Sigmoid colon (tissue), 4 donors: ENCODE measurements around the gene THAP12.

Experiments used
- EP300 ChIP-seq, 4 donors: sonication (generic); formaldehyde crosslinking; IDR thresholded peaks; one replicate each; pipeline ENCODE4 v1.6.1; 2017; ENCODE audit warnings: antibody characterized with exemption in 4 of 4
- POLR2A ChIP-seq, 2 donors: fragments of 450-650 bp; IDR thresholded peaks; one replicate each; pipeline ENCODE4 v1.6.1; 2016; ENCODE audit warnings: antibody characterized with exemption in 2 of 2, mild to moderate bottlenecking in 2 of 2, moderate library complexity in 2 of 2
- POLR2AphosphoS5 ChIP-seq, 4 donors: sonication (generic); formaldehyde crosslinking; IDR thresholded peaks; one replicate each; pipeline ENCODE4 v1.6.1; 2017; ENCODE audit warnings: antibody characterized with exemption in 4 of 4
- TF ChIP-seq, protein P1 (sequence below), 4 experiments: fragments of 450-650 bp in 3 of 4; fragments of 200-600 bp in 1 of 4; IDR thresholded peaks; one replicate each; pipeline ENCODE4 v1.5.1; 2016 to 2019; ENCODE audit warnings: antibody characterized with exemption in 4 of 4, mild to moderate bottlenecking in 3 of 4, moderate library complexity in 2 of 4

DNA sequence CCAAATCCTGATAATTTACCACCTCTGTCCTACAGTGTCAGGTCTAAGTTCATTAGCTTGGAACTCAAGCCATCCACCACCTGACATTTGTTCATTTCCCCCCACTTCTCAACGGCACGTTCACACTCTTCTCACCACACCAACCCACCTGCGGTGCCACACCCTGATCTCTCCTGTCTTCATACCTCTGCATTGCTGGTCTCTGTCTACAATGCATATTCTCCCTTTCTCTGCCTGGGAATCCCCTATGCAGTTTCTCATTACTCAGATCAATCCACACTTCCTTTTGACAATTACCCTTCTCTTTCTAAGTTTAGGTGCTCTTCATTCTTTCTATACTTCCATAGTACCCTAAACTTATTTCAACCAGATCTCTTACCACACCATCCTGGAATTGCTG is 43.4 kb upstream of the THAP12 start:
- no peak for TF ChIP-seq POLR2A (IDR thresholded peaks at IDR 0.05)
- TF ChIP-seq, protein P1, sequence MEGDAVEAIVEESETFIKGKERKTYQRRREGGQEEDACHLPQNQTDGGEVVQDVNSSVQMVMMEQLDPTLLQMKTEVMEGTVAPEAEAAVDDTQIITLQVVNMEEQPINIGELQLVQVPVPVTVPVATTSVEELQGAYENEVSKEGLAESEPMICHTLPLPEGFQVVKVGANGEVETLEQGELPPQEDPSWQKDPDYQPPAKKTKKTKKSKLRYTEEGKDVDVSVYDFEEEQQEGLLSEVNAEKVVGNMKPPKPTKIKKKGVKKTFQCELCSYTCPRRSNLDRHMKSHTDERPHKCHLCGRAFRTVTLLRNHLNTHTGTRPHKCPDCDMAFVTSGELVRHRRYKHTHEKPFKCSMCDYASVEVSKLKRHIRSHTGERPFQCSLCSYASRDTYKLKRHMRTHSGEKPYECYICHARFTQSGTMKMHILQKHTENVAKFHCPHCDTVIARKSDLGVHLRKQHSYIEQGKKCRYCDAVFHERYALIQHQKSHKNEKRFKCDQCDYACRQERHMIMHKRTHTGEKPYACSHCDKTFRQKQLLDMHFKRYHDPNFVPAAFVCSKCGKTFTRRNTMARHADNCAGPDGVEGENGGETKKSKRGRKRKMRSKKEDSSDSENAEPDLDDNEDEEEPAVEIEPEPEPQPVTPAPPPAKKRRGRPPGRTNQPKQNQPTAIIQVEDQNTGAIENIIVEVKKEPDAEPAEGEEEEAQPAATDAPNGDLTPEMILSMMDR (IDR thresholded peaks at IDR 0.05), result no peak
- TF ChIP-seq POLR2AphosphoS5 (IDR thresholded peaks at IDR 0.05), result no peak
- TF ChIP-seq EP300 (IDR thresholded peaks at IDR 0.05), result no peak
